ENCODE results near the gene VMP1. TPM values are rescaled to one million over a fixed set of nuclear protein-coding genes. Genes with fewer than 3 reads are reported as not detected.

The VMP1 gene
- total RNA-seq, 1 donor from 2014 or later, result 232 TPM

GRCh38 chr17:59763861-59764260 is 56.4 kb downstream of the VMP1 start:
- H3K4me3 ChIP-seq (ENCODE audit: low read depth, low read length), result no peak overlapping the region
- TF ChIP-seq, protein P1, sequence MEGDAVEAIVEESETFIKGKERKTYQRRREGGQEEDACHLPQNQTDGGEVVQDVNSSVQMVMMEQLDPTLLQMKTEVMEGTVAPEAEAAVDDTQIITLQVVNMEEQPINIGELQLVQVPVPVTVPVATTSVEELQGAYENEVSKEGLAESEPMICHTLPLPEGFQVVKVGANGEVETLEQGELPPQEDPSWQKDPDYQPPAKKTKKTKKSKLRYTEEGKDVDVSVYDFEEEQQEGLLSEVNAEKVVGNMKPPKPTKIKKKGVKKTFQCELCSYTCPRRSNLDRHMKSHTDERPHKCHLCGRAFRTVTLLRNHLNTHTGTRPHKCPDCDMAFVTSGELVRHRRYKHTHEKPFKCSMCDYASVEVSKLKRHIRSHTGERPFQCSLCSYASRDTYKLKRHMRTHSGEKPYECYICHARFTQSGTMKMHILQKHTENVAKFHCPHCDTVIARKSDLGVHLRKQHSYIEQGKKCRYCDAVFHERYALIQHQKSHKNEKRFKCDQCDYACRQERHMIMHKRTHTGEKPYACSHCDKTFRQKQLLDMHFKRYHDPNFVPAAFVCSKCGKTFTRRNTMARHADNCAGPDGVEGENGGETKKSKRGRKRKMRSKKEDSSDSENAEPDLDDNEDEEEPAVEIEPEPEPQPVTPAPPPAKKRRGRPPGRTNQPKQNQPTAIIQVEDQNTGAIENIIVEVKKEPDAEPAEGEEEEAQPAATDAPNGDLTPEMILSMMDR (conservative IDR thresholded peaks at IDR 0.05; ENCODE audit: low read depth, low read length), result no peak
- no peak for DNase-seq (ENCODE audit: low read depth)

- TF ChIP-seq, protein P1 (conservative IDR thresholded peaks at IDR 0.05; ENCODE audit: low read depth, low read length), result no peak
- no peak overlapping the region for H3K4me3 ChIP-seq (ENCODE audit: low read depth, low read length)
- no peak for DNase-seq (ENCODE audit: low read depth)
These were observed 56.9 kb downstream of the VMP1 start for GRCh38 chr17:59764292-59764741.

DNA sequence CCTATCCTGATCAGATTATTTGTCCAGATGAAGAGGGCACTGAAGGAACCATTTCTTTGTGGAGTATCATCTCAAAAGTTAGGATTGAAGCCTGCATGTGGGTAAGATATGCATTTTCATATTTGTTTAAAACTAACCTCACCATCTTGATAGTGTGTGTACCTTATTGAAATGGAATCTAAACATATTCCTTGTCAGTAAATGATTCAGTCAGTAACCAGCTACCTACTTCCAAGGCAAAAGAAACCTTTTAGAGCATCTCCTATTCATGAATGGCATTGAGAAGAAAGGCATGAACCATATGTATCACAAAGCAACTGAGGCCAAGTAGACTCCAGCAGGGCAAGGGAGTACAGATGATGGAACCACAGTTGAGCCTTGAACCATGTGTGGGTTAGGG is 57.6 kb downstream of the VMP1 start:
- no peak overlapping the region for H3K4me3 ChIP-seq (ENCODE audit: low read depth, low read length)
- TF ChIP-seq, protein P1 (conservative IDR thresholded peaks at IDR 0.05; ENCODE audit: low read depth, low read length), result no peak
- DNase-seq (ENCODE audit: low read depth), result no peak

DNA sequence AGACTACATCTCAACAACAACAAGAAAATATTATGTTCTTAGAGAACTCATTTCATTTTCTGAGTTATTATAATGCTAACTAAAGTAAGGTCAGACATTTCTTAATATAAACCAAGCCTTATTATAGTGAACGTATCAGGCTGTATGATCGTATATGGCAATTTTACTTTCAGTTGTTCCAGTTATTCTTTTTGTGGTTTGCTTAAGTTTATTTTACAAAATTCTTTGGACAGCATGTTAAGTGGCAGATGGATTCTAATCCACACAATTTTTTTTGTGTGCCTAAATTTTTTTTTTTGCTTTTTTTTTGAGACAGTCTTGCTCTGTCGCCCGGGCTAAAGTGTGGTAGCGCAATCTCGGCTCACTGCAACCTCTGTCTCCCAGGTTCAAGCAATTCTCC is 59.0 kb downstream of the VMP1 start:
- TF ChIP-seq, protein P1 (conservative IDR thresholded peaks at IDR 0.05; ENCODE audit: low read depth, low read length), result no peak
- no peak for DNase-seq (ENCODE audit: low read depth)
- no peak overlapping the region for H3K4me3 ChIP-seq (ENCODE audit: low read depth, low read length)

- no peak overlapping the region for H3K4me3 ChIP-seq (ENCODE audit: low read depth, low read length)
- TF ChIP-seq, protein P1 (conservative IDR thresholded peaks at IDR 0.05; ENCODE audit: low read depth, low read length), result no peak
- no peak for DNase-seq (ENCODE audit: low read depth)
These were observed 59.7 kb downstream of the VMP1 start for GRCh38 chr17:59767176-59767575.

DNA sequence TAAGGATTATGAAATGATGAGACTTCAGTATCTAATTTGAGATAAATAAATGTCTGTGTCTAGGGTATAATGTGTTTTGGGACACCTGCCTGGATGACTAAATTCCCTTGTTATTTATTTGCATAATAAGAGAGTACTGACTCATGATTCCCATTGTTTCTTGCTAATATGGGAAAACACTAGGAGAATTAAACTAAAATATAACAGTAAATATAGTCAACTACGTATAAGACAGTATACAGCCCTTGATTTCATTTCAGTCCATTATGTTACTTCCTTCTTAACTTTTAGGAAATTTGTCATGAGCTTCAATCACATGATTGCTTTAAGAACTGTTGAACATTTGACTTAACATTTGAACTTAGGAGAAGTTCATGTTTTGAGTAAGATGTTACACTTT is 62.4 kb downstream of the VMP1 start:
- TF ChIP-seq, protein P1 (conservative IDR thresholded peaks at IDR 0.05; ENCODE audit: low read depth, low read length), result no peak
- no peak overlapping the region for H3K4me3 ChIP-seq (ENCODE audit: low read depth, low read length)
- DNase-seq (ENCODE audit: low read depth), result no peak

GRCh38 chr17:59771093-59771492 is 63.6 kb downstream of the VMP1 start:
- no peak for DNase-seq (ENCODE audit: low read depth)
- H3K4me3 ChIP-seq (ENCODE audit: low read depth, low read length), result no peak overlapping the region
- TF ChIP-seq, protein P1 (conservative IDR thresholded peaks at IDR 0.05; ENCODE audit: low read depth, low read length), result no peak
